H9 (cell line): ENCODE measurements around the gene TDRD7. TPM values are rescaled to one million over a fixed set of nuclear protein-coding genes. Genes with fewer than 3 reads are reported as not detected.
"Not testable (repeated sequence)": the region's sequence is repeated elsewhere in the genome, so short reads cannot be mapped to it uniquely, and the experiment has no call there.

Experiments used
- DNase-seq: peaks from one replicate; pipeline ENCODE4 v3.0.0-alpha.2; 2017
- H2AFZ ChIP-seq: one replicate; pipeline ENCODE4 v1.6.1; 2013; ENCODE audit warnings: mild to moderate bottlenecking, low read length, control low read depth, moderate library complexity
- H2AK5ac ChIP-seq: 2 replicates; pipeline ENCODE4 v1.6.1; 2013; ENCODE audit warnings: low read length, control low read depth, mixed read lengths; ENCODE audit not compliant: insufficient read length
- H2BK120ac ChIP-seq: one replicate; pipeline ENCODE4 v1.6.1; 2013; ENCODE audit warnings: low read depth, mild to moderate bottlenecking, low read length, control low read depth, inconsistent platforms; ENCODE audit not compliant: poor library complexity, severe bottlenecking
- H2BK12ac ChIP-seq: 2 replicates; pipeline ENCODE4 v1.6.1; 2013; ENCODE audit warnings: low read length, control low read depth, mixed read lengths, low read depth; ENCODE audit not compliant: insufficient read length
- H2BK15ac ChIP-seq: 2 replicates; pipeline ENCODE4 v1.6.1; 2013; ENCODE audit warnings: low read depth, low read length, control low read depth
- H2BK20ac ChIP-seq: one replicate; pipeline ENCODE4 v1.6.1; 2013; ENCODE audit warnings: low read depth, mild to moderate bottlenecking, low read length, control low read depth, inconsistent platforms; ENCODE audit not compliant: poor library complexity, severe bottlenecking
- H2BK5ac ChIP-seq: 2 replicates; pipeline ENCODE4 v1.6.1; 2013; ENCODE audit warnings: low read length, control low read depth, mixed read lengths; ENCODE audit not compliant: insufficient read length
- H3K14ac ChIP-seq: 2 replicates; pipeline ENCODE4 v1.6.1; 2013; ENCODE audit warnings: low read length, control low read depth; ENCODE audit not compliant: insufficient read depth
- H3K18ac ChIP-seq: 2 replicates; pipeline ENCODE4 v1.6.1; 2013; ENCODE audit warnings: low read depth, mild to moderate bottlenecking, mixed read lengths, low read length, control low read depth; ENCODE audit not compliant: insufficient read length
- H3K23ac ChIP-seq: 2 replicates; pipeline ENCODE4 v1.6.1; 2013; ENCODE audit warnings: low read length, control low read depth, mixed read lengths, low read depth; ENCODE audit not compliant: insufficient read length
- H3K23me2 ChIP-seq: 2 replicates; pipeline ENCODE4 v1.6.1; 2013; ENCODE audit warnings: low read depth, mild to moderate bottlenecking, mixed read lengths, low read length, control low read depth; ENCODE audit not compliant: insufficient read length, poor library complexity, severe bottlenecking
- H3K27ac ChIP-seq: 2 replicates; pipeline ENCODE4 v1.5.1; 2013; ENCODE audit warnings: low read length, control low read depth, mixed read lengths, low read depth; ENCODE audit not compliant: insufficient read length
- H3K27me3 ChIP-seq: 2 replicates; pipeline ENCODE4 v1.6.1; 2013; ENCODE audit warnings: low read length, control low read depth, inconsistent platforms; ENCODE audit not compliant: insufficient read depth
- H3K4ac ChIP-seq: 2 replicates; pipeline ENCODE4 v1.6.1; 2013; ENCODE audit warnings: low read depth, mild to moderate bottlenecking, control low read depth, inconsistent platforms, low read length, moderate library complexity
- H3K4me1 ChIP-seq: 2 replicates; pipeline ENCODE4 v1.6.1; 2013; ENCODE audit warnings: low read length, control low read depth, inconsistent platforms; ENCODE audit not compliant: insufficient read depth
- H3K4me2 ChIP-seq: 2 replicates; pipeline ENCODE4 v1.6.1; 2013; ENCODE audit warnings: low read length, control low read depth, mixed read lengths; ENCODE audit not compliant: insufficient read length, insufficient read depth
- H3K56ac ChIP-seq: 2 replicates; pipeline ENCODE4 v1.6.1; 2013; ENCODE audit warnings: low read depth, mild to moderate bottlenecking, mixed read lengths, low read length, control low read depth; ENCODE audit not compliant: insufficient read length
- H3K79me1 ChIP-seq: 2 replicates; pipeline ENCODE4 v1.6.1; 2013; ENCODE audit warnings: low read depth, mild to moderate bottlenecking, moderate library complexity, low read length, control low read depth, inconsistent platforms; ENCODE audit not compliant: insufficient read depth, poor library complexity, severe bottlenecking
- H3K79me2 ChIP-seq: 2 replicates; pipeline ENCODE4 v1.6.1; 2013; ENCODE audit warnings: low read length, control low read depth, inconsistent platforms; ENCODE audit not compliant: insufficient read depth
- H3K9ac ChIP-seq: 2 replicates; pipeline ENCODE4 v1.6.1; 2013; ENCODE audit warnings: low read length, control low read depth, mixed read lengths; ENCODE audit not compliant: insufficient read length; ENCODE audit errors: extremely low read depth
- H3K9me3 ChIP-seq: one replicate; pipeline ENCODE4 v1.6.1; 2013; ENCODE audit warnings: low read depth, low read length, inconsistent platforms; ENCODE audit not compliant: control insufficient read depth
- H3T11ph ChIP-seq: one replicate; pipeline ENCODE4 v1.6.1; 2013; ENCODE audit warnings: mild to moderate bottlenecking, low read length, control low read depth, inconsistent platforms
- H4K20me1 ChIP-seq: one replicate; pipeline ENCODE4 v1.6.1; 2013; ENCODE audit not compliant: control insufficient read depth, insufficient read length, insufficient read depth
- H4K5ac ChIP-seq: 2 replicates; pipeline ENCODE4 v1.6.1; 2013; ENCODE audit warnings: low read depth, mild to moderate bottlenecking, mixed read lengths, low read length, control low read depth; ENCODE audit not compliant: insufficient read length
- H4K8ac ChIP-seq: replicated peaks from 2 replicates; pipeline ENCODE4 v1.6.1; 2013; ENCODE audit warnings: low read length, control low read depth, mixed read lengths, low read depth; ENCODE audit not compliant: insufficient read length
- H4K91ac ChIP-seq: 2 replicates; pipeline ENCODE4 v1.6.1; 2013; ENCODE audit warnings: low read depth, mild to moderate bottlenecking, moderate library complexity, mixed read lengths, low read length, control low read depth; ENCODE audit not compliant: insufficient read length
- H3K27ac Mint-ChIP-seq, 3 experiments: 2 replicates in 2 of 3; 3 replicates in 1 of 3; pipeline ENCODE4 v1.8.0; 2020 to 2021; ENCODE audit warnings: mixed read lengths in 3 of 3, mild to moderate bottlenecking in 1 of 3, moderate library complexity in 1 of 3
- H3K27me3 Mint-ChIP-seq: 2 replicates; pipeline ENCODE4 v1.8.0; 2021; ENCODE audit warnings: low read depth, mild to moderate bottlenecking, moderate library complexity, mixed read lengths
- H3K36me3 Mint-ChIP-seq, 3 experiments: 2 replicates in 2 of 3; 3 replicates in 1 of 3; pipeline ENCODE4 v1.8.0; 2020 to 2021; ENCODE audit warnings: low read depth in 3 of 3, mixed read lengths in 3 of 3; ENCODE audit not compliant: insufficient read depth in 1 of 3
- H3K4me1 Mint-ChIP-seq, 2 experiments: 2 replicates each; pipeline ENCODE4 v1.8.0; 2020; ENCODE audit warnings: mixed read lengths in 2 of 2
- H3K4me3 Mint-ChIP-seq, 2 experiments: 2 replicates in 1 of 2; 3 replicates in 1 of 2; pipeline ENCODE4 v1.8.0; 2020 to 2021; ENCODE audit warnings: mild to moderate bottlenecking in 2 of 2, mixed read lengths in 2 of 2, moderate library complexity in 1 of 2
- H3K9me3 Mint-ChIP-seq, 2 experiments: 2 replicates in 1 of 2; 3 replicates in 1 of 2; pipeline ENCODE4 v1.8.0; 2020; ENCODE audit warnings: mild to moderate bottlenecking in 2 of 2, mixed read lengths in 2 of 2, moderate library complexity in 1 of 2
- total RNA-seq: library from RNA; stranded (reverse); gene quantifications from 2 replicates; pipeline ENCODE4 v1.2.1, GENCODE V29; 2021

Gene TDRD7
- total RNA-seq, 1 experiment from 2014 or later: 5.1 TPM

DNA sequence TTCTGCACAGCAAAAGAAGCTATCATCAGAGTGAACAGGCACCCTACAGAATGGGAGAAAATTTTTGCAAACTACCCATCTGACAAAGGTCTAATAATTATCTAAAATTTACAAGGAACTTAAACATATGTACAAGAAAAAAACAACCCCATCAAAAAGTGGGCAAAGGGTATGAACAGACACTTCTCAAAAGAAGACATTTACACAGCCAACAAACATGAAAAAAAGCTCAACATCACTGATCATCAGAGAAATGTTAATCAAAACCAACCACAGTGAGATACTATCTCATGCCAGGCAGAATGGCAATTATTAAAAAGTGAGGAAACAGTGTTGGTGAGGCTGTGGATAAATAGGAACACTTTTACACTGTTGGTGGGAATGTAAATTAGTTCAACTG is 44.9 kb downstream of the TDRD7 start:
- not testable (repeated sequence) for H3K14ac ChIP-seq, H3K9ac ChIP-seq, H3K23me2 ChIP-seq, H2BK15ac ChIP-seq, H3K56ac ChIP-seq, H3K23ac ChIP-seq, H2BK12ac ChIP-seq, H2BK20ac ChIP-seq, H4K20me1 ChIP-seq, H3K4ac ChIP-seq, H3K27ac ChIP-seq, H3K27ac Mint-ChIP-seq, H3K4me1 ChIP-seq, H2BK120ac ChIP-seq, H3K4me3 Mint-ChIP-seq, H3K9me3 Mint-ChIP-seq, H3K36me3 Mint-ChIP-seq, H3K79me2 ChIP-seq, H4K8ac ChIP-seq, H3K9me3 ChIP-seq, H3T11ph ChIP-seq, H3K4me1 Mint-ChIP-seq, H2AFZ ChIP-seq, H3K27me3 ChIP-seq, H3K79me1 ChIP-seq, H3K27me3 Mint-ChIP-seq, H4K91ac ChIP-seq, H4K5ac ChIP-seq, H2BK5ac ChIP-seq, DNase-seq, H2AK5ac ChIP-seq, H3K4me2 ChIP-seq, H3K18ac ChIP-seq
